ENCODE measurements around the gene GET4.

- TF ChIP-seq CTCF (conservative IDR thresholded peaks at IDR 0.05) = no peak
- TF ChIP-seq ZFX (IDR thresholded peaks at IDR 0.05) = no peak
Measured at GRCh38 chr7:880450-880849, 4.1 kb downstream of the GET4 start.

Data from C4-2B (cell line).